ENCODE results near the gene SLC17A7. TPM values are rescaled to one million over a fixed set of nuclear protein-coding genes. Genes with fewer than 3 reads are reported as not detected.

SLC17A7 gene
- total RNA-seq, 2 donors from 2014 or later: 0.54 to 2.8 TPM

DNA sequence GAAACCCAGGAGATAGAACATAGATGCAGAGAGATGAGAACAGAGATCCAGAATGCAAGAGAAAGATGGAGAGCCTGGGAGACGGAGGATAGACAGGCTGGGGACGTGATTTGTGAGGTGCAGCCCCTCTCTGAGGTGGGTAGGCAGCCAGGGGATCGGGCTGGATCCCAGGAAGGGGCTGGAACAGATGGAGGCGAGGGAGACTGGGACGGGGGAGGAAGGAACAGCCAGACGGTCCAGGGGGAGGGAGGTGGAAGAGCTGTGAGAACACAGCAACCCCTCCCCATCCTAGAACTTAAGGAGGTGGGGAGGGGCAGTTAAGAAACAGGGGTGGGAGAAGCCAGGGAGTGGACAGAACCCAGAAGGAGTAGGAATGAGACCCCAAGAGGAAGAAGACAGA is 3.1 kb downstream of the SLC17A7 start:
- Histone ChIP-seq H3K4me1 (ENCODE audit: control insufficient read depth in 1 of 2, low read depth in 2 of 2) (peaks cover 8 to 9% of the 10 kb centered on the region in 2 donors), H3K27me3 (replicated peaks; ENCODE audit: insufficient read depth) (peaks cover 21% of the 10 kb centered on the region), H3K4me3 (no peak overlapping the region), H3K27ac (no peak overlapping the region), H3K9me3 (no peaks in the 10 kb centered on the region), H3K36me3 (no peaks in the 10 kb centered on the region)
- TF ChIP-seq, protein P1, sequence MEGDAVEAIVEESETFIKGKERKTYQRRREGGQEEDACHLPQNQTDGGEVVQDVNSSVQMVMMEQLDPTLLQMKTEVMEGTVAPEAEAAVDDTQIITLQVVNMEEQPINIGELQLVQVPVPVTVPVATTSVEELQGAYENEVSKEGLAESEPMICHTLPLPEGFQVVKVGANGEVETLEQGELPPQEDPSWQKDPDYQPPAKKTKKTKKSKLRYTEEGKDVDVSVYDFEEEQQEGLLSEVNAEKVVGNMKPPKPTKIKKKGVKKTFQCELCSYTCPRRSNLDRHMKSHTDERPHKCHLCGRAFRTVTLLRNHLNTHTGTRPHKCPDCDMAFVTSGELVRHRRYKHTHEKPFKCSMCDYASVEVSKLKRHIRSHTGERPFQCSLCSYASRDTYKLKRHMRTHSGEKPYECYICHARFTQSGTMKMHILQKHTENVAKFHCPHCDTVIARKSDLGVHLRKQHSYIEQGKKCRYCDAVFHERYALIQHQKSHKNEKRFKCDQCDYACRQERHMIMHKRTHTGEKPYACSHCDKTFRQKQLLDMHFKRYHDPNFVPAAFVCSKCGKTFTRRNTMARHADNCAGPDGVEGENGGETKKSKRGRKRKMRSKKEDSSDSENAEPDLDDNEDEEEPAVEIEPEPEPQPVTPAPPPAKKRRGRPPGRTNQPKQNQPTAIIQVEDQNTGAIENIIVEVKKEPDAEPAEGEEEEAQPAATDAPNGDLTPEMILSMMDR (IDR thresholded peaks at IDR 0.05): no peak
- ATAC-seq (ENCODE audit: insufficient number of reproducible peaks, low FRiP score, low read depth): no peak
- no peak for DNase-seq (ENCODE audit: low spot score)

DNA sequence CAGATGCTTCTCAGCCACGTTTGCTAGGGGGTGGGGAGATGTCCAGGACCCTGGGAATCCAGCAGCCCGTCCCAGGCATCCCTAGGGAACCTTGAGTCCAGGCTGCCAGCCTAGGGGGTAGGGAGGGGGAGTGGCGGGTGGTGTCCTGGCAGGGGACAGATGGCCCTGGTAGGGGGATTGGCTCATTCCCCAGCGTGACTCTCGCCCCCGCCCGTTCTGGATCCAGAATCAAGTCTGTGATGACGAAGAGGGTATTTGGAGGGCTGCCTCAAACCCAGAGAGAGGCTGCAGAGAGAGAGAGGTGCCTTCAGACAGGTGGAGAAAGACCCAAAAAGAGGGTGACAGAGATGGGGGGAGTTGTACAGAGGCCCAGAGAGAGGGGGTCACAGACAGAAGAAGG is 4.1 kb downstream of the SLC17A7 start:
- Histone ChIP-seq H3K4me1 (ENCODE audit: control insufficient read depth in 1 of 2, low read depth in 2 of 2) (peaks cover 3 to 6% of the 10 kb centered on the region in 2 donors), H3K9me3 (no peaks in the 10 kb centered on the region), H3K27ac (no peak overlapping the region), H3K27me3 (replicated peaks; ENCODE audit: insufficient read depth) (peaks cover 30% of the 10 kb centered on the region), H3K36me3 (no peaks in the 10 kb centered on the region), H3K4me3 (no peak overlapping the region)
- TF ChIP-seq, protein P1 (IDR thresholded peaks at IDR 0.05): no peak
- no peak for ATAC-seq (ENCODE audit: insufficient number of reproducible peaks, low FRiP score, low read depth)
- DNase-seq (ENCODE audit: low spot score): no peak

DNA sequence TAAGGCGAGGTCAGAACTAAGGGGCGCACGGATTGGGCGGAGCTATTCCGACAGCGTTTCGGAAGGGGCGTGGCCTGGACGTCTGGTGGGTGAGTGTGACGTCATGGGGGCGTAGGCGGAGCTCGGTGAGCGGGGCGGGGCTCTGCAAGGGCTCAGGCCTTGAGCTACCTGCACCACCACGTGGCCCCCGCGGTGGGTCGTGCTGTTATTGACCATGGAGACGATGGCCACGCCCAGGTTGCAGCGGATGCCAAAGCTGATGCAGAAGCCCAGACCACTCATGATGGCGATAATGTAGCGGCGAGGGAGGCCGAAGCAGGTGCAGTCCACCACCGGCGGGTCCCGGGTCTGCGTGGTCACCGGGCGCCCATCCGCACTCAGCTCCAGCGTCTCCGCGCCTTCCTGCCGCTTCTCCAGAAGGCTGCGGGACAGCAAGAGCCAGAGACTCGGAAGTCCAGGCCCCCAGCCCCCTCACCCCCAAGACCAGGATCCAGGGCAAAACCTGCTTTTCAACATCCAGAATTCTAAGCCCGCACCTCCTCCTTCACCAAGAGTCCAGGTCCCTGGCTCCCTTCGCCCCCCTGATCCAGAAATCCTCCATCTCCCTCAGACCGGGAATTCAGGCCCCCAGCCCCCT is 4.8 kb downstream of the SLC17A7 start:
- DNase-seq (ENCODE audit: low spot score): no peak
- H3K27ac ChIP-seq: no peak overlapping the region
- H3K9me3 ChIP-seq: no peaks in the 10 kb centered on the region
- TF ChIP-seq, protein P1 (IDR thresholded peaks at IDR 0.05): no peak
- peaks cover 33% of the 10 kb centered on the region for H3K27me3 ChIP-seq (replicated peaks; ENCODE audit: insufficient read depth)
- no peaks in the 10 kb centered on the region for H3K36me3 ChIP-seq
- H3K4me1 ChIP-seq (ENCODE audit: control insufficient read depth in 1 of 2, low read depth in 2 of 2): no peaks in the 10 kb centered on the region
- no peak overlapping the region for H3K4me3 ChIP-seq
- no peak for ATAC-seq (ENCODE audit: insufficient number of reproducible peaks, low FRiP score, low read depth)

DNA sequence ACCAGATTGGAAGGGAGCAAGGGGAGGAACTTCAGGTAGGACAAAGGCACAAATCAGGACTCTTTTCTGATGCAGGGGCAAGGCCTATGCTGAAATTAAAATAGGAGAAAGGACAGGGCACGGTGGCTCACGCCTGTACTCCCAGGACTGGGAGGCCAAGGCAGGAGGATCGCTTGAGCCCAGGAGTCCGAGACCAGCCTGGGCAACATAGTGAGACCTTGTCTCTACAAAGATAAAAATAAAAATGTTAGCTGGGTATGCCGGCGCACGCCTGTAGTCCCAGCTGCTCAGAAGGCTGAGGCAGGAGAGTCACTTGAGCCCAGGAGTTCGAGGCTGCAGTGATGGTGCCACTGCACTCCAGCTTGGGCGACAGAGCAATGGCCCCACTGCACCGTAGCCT is 5.7 kb downstream of the SLC17A7 start:
- TF ChIP-seq, protein P1 (IDR thresholded peaks at IDR 0.05): no peak
- ATAC-seq (ENCODE audit: insufficient number of reproducible peaks, low FRiP score, low read depth) (no peak), DNase-seq (ENCODE audit: low spot score) (no peak)
- Histone ChIP-seq H3K4me3 (no peak overlapping the region), H3K4me1 (ENCODE audit: control insufficient read depth in 1 of 2, low read depth in 2 of 2) (no peaks in the 10 kb centered on the region), H3K36me3 (no peaks in the 10 kb centered on the region), H3K27ac (no peak overlapping the region), H3K27me3 (replicated peaks; ENCODE audit: insufficient read depth) (peaks cover 33% of the 10 kb centered on the region), H3K9me3 (no peaks in the 10 kb centered on the region)

DNA sequence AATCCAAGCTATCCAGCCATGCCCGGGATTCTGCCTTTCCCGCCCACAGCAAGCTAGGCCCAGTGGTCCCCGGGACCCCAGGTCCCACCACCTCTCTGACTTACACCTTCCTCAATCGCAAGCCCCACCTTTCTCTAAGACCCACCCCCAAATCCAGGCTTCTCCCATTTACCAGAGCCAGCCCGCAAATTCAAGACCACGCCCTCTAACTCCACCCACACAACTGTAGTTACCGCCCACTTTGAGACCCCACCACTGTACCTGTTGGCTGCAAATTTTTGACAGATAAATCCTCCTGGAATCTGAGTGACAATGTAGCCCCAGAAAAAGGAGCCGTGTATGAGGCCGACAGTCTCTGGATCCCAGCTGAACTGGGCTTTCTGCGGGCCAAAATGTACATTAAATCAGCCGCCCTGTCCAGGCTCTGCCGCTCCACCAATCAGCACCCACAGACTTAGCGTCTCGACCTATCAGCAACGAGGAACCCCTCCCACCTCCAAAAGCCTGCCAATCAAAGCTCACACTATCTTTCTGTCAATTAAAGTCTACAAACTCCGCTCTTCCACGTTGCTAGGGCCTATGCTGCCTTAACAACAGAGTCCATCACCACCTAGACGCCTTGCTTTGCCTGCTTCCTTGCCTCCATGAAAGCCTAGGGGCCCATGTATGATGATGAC is 6.3 kb downstream of the SLC17A7 start:
- ATAC-seq (ENCODE audit: insufficient number of reproducible peaks, low FRiP score, low read depth): no peak
- H3K27ac ChIP-seq: no peak overlapping the region
- DNase-seq (ENCODE audit: low spot score): no peak
- H3K4me3 ChIP-seq: no peak overlapping the region
- H3K9me3 ChIP-seq: no peaks in the 10 kb centered on the region
- no peaks in the 10 kb centered on the region for H3K36me3 ChIP-seq
- H3K27me3 ChIP-seq (replicated peaks; ENCODE audit: insufficient read depth): peaks cover 33% of the 10 kb centered on the region
- TF ChIP-seq, protein P1 (IDR thresholded peaks at IDR 0.05): no peak
- no peaks in the 10 kb centered on the region for H3K4me1 ChIP-seq (ENCODE audit: control insufficient read depth in 1 of 2, low read depth in 2 of 2)
